Suprapubic skin (tissue), 4 donors: ENCODE results near the gene TNNC1. TPM values are rescaled to one million over a fixed set of nuclear protein-coding genes. Genes with fewer than 3 reads are reported as not detected.

Experiments used
- DNase-seq, 2 donors: peaks; one replicate each; pipeline ENCODE4 v3.0.0-alpha.2; 2019; ENCODE audit warnings: low spot score in 2 of 2
- H3K27ac ChIP-seq: fragments of 200-600 bp; sonication (generic); one replicate; pipeline ENCODE4 v1.5.1; 2019
- H3K27me3 ChIP-seq: fragments of 200-600 bp; sonication (generic); one replicate; pipeline ENCODE4 v1.5.1; 2019
- H3K36me3 ChIP-seq: fragments of 200-600 bp; sonication (generic); one replicate; pipeline ENCODE4 v1.5.1; 2019
- H3K4me1 ChIP-seq: fragments of 200-600 bp; sonication (generic); one replicate; pipeline ENCODE4 v1.5.1; 2019
- H3K4me3 ChIP-seq: fragments of 200-600 bp; sonication (generic); one replicate; pipeline ENCODE4 v1.5.1; 2019; ENCODE audit warnings: mild to moderate bottlenecking
- H3K9me3 ChIP-seq: fragments of 200-600 bp; sonication (generic); one replicate; pipeline ENCODE4 v1.5.1; 2019
- CTCF ChIP-seq, 2 donors: fragments of 200-600 bp in 1 of 2; fragments of 450-650 bp in 1 of 2; sonication (generic) in 1 of 2; IDR thresholded peaks; one replicate each; pipeline ENCODE4 v1.5.1; 2016 to 2019; ENCODE audit warnings: antibody characterized with exemption in 2 of 2, mild to moderate bottlenecking in 1 of 2, moderate library complexity in 1 of 2
- EP300 ChIP-seq: sonication (generic); formaldehyde crosslinking; IDR thresholded peaks from one replicate; pipeline ENCODE4 v1.6.1; 2017; ENCODE audit warnings: antibody characterized with exemption
- POLR2A ChIP-seq, 2 donors: fragments of 450-650 bp; IDR thresholded peaks; one replicate each; pipeline ENCODE4 v1.6.1; 2017; ENCODE audit warnings: antibody characterized with exemption in 2 of 2, mild to moderate bottlenecking in 2 of 2, moderate library complexity in 2 of 2
- POLR2AphosphoS5 ChIP-seq, 3 donors: sonication (generic); formaldehyde crosslinking; IDR thresholded peaks; one replicate each; pipeline ENCODE4 v1.6.1; 2017; ENCODE audit warnings: antibody characterized with exemption in 3 of 3
- WGBS: methylation state at CpG from one replicate; pipeline ENCODE4 v1.1.5; 2018; 5-methylcytosine and 5-hydroxymethylcytosine counted together
- total RNA-seq, 4 donors: library from RNA; depleted of rRNA; stranded (reverse); fragments of >200 nt; gene quantifications; one replicate each; pipeline ENCODE4 v1.1.0, GENCODE V29; 2016

Gene TNNC1
- total RNA-seq, 4 donors from 2014 or later = 1.4 to 15.9 (median 8.4) TPM

- Histone ChIP-seq H3K36me3 (peaks cover 80% of the 10 kb centered on the region), H3K27ac (peak overlapping the region; percentile 66), H3K4me3 (peak overlapping the region; percentile 2), H3K27me3 (no peaks in the 10 kb centered on the region), H3K9me3 (no peaks in the 10 kb centered on the region), H3K4me1 (peaks cover 34% of the 10 kb centered on the region)
- no peak for DNase-seq
- 64% methylated on average over 9 of the region's 10 CpGs for WGBS
- TF ChIP-seq POLR2A (IDR thresholded peaks at IDR 0.05) (no peak), POLR2AphosphoS5 (IDR thresholded peaks at IDR 0.05) (no peak), EP300 (no peak), CTCF (IDR thresholded peaks at IDR 0.05) (no peak)
Measured at GRCh38 chr3:52484680-52485461, 31.0 kb upstream of the TNNC1 start.

- no peak for DNase-seq
- WGBS = 48% methylated on average over 13 of the region's 13 CpGs
- TF ChIP-seq POLR2AphosphoS5 (IDR thresholded peaks at IDR 0.05) (peak in 1 of 3 donors; percentile 30), POLR2A (IDR thresholded peaks at IDR 0.05) (no peak)
- H3K27me3 ChIP-seq = no peaks in the 10 kb centered on the region
- H3K4me1 ChIP-seq = peaks cover 32% of the 10 kb centered on the region
- peaks cover 80% of the 10 kb centered on the region for H3K36me3 ChIP-seq
- peak overlapping the region; percentile 2 for H3K4me3 ChIP-seq
- peak overlapping the region; percentile 66 for H3K27ac ChIP-seq
- H3K9me3 ChIP-seq = no peaks in the 10 kb centered on the region
Measured at GRCh38 chr3:52483577-52484381, 29.9 kb upstream of the TNNC1 start.

- Histone ChIP-seq H3K27me3 (no peaks in the 10 kb centered on the region), H3K9me3 (no peaks in the 10 kb centered on the region), H3K4me3 (no peak overlapping the region), H3K36me3 (peaks cover 80% of the 10 kb centered on the region), H3K4me1 (peaks cover 32% of the 10 kb centered on the region), H3K27ac (peak overlapping the region; percentile 20)
- TF ChIP-seq EP300 (no peak), POLR2A (IDR thresholded peaks at IDR 0.05) (no peak), POLR2AphosphoS5 (IDR thresholded peaks at IDR 0.05) (no peak), CTCF (IDR thresholded peaks at IDR 0.05) (no peak)
- no peak for DNase-seq
- 78% methylated on average over 11 of the region's 14 CpGs for WGBS
Measured at GRCh38 chr3:52483081-52483480, 29.2 kb upstream of the TNNC1 start.

- Histone ChIP-seq H3K4me1 (peaks cover 32% of the 10 kb centered on the region), H3K27ac (no peak overlapping the region), H3K36me3 (peaks cover 80% of the 10 kb centered on the region), H3K4me3 (no peak overlapping the region), H3K9me3 (no peaks in the 10 kb centered on the region), H3K27me3 (no peaks in the 10 kb centered on the region)
- WGBS = 94% methylated on average over 15 of the region's 23 CpGs
- TF ChIP-seq CTCF (IDR thresholded peaks at IDR 0.05) = peak in 1 of 2 donors; percentile 34
- TF ChIP-seq EP300 = no peak
- no peak for TF ChIP-seq POLR2A (IDR thresholded peaks at IDR 0.05)
- no peak for TF ChIP-seq POLR2AphosphoS5 (IDR thresholded peaks at IDR 0.05)
- DNase-seq = no peak
Measured at GRCh38 chr3:52481819-52482521, 28.1 kb upstream of the TNNC1 start.

- WGBS = 85% methylated on average over 23 of the region's 27 CpGs
- no peak for DNase-seq
- Histone ChIP-seq H3K4me3 (no peak overlapping the region), H3K9me3 (no peaks in the 10 kb centered on the region), H3K4me1 (peaks cover 32% of the 10 kb centered on the region), H3K27ac (no peak overlapping the region), H3K36me3 (peaks cover 80% of the 10 kb centered on the region), H3K27me3 (no peaks in the 10 kb centered on the region)
- TF ChIP-seq POLR2AphosphoS5 (IDR thresholded peaks at IDR 0.05) (no peak), POLR2A (IDR thresholded peaks at IDR 0.05) (no peak), CTCF (IDR thresholded peaks at IDR 0.05) (no peak), EP300 (no peak)
Measured at GRCh38 chr3:52480768-52481715, 27.2 kb upstream of the TNNC1 start.
